Sigmoid colon (tissue), 4 donors: ENCODE measurements around the gene TOX3.

Experiments
- CTCF ChIP-seq, 4 experiments: fragments of 450-650 bp in 3 of 4; fragments of 200-600 bp in 1 of 4; IDR thresholded peaks; one replicate each; pipeline ENCODE4 v1.5.1; 2016 to 2019; ENCODE audit warnings: antibody characterized with exemption in 4 of 4, mild to moderate bottlenecking in 3 of 4, moderate library complexity in 2 of 4
- EP300 ChIP-seq, 4 donors: sonication (generic); formaldehyde crosslinking; IDR thresholded peaks; one replicate each; pipeline ENCODE4 v1.6.1; 2017; ENCODE audit warnings: antibody characterized with exemption in 4 of 4
- POLR2A ChIP-seq, 2 donors: fragments of 450-650 bp; IDR thresholded peaks; one replicate each; pipeline ENCODE4 v1.6.1; 2016; ENCODE audit warnings: antibody characterized with exemption in 2 of 2, mild to moderate bottlenecking in 2 of 2, moderate library complexity in 2 of 2
- POLR2AphosphoS5 ChIP-seq, 4 donors: sonication (generic); formaldehyde crosslinking; IDR thresholded peaks; one replicate each; pipeline ENCODE4 v1.6.1; 2017; ENCODE audit warnings: antibody characterized with exemption in 4 of 4

GRCh38 chr16:52515068-52515671 is 31.8 kb downstream of the TOX3 start:
- no peak for TF ChIP-seq POLR2A (IDR thresholded peaks at IDR 0.05)
- no peak for TF ChIP-seq CTCF (IDR thresholded peaks at IDR 0.05)
- no peak for TF ChIP-seq EP300 (IDR thresholded peaks at IDR 0.05)
- TF ChIP-seq POLR2AphosphoS5 (IDR thresholded peaks at IDR 0.05): no peak
